COLO668 (cell line): ENCODE results near the gene MYORG.

Source experiments
- DNase-seq: peaks from one replicate; lab custom pipeline; 2025; ENCODE audit not compliant: unreplicated experiment; lab: John Stamatoyannopoulos, UW

MYORG gene

GRCh38 chr9:34385561-34386230 lies 9.0 kb upstream of the MYORG start:
- no peak for DNase-seq

- no peak for DNase-seq
Observed at GRCh38 chr9:34384368-34385165, 7.9 kb upstream of the MYORG start.

- no peak for DNase-seq
Observed at GRCh38 chr9:34383904-34384303, 7.2 kb upstream of the MYORG start.

- DNase-seq = no peak
Observed at GRCh38 chr9:34382879-34383278, 6.2 kb upstream of the MYORG start.

- no peak for DNase-seq
Observed at GRCh38 chr9:34382054-34382453, 5.4 kb upstream of the MYORG start.

- peak; percentile 62 for DNase-seq
Observed at GRCh38 chr9:34381323-34381722, 4.6 kb upstream of the MYORG start.

- DNase-seq = peak; percentile 83
Observed at GRCh38 chr9:34380511-34381315, 4.0 kb upstream of the MYORG start.

- peak; percentile 38 for DNase-seq
Observed at GRCh38 chr9:34380034-34380510, 3.4 kb upstream of the MYORG start.

GRCh38 chr9:34379334-34380033 lies 2.8 kb upstream of the MYORG start:
- peak; percentile 84 for DNase-seq

- no peak for DNase-seq
Observed at GRCh38 chr9:34378376-34379060, 1.8 kb upstream of the MYORG start.

GRCh38 chr9:34377404-34377746 lies 677 bp upstream of the MYORG start:
- peak; percentile 58 for DNase-seq

GRCh38 chr9:34375901-34376595 lies 650 bp downstream of the MYORG start:
- peak; percentile 56 for DNase-seq

- peak; percentile 28 for DNase-seq
Observed at GRCh38 chr9:34374905-34375552, 1.7 kb downstream of the MYORG start.

GRCh38 chr9:34374339-34374738 lies 2.4 kb downstream of the MYORG start:
- DNase-seq = no peak

GRCh38 chr9:34373749-34374148 lies 2.9 kb downstream of the MYORG start:
- no peak for DNase-seq

GRCh38 chr9:34372467-34373011 lies 4.2 kb downstream of the MYORG start:
- DNase-seq = no peak

- DNase-seq = no peak
Observed at GRCh38 chr9:34371886-34372466, 4.7 kb downstream of the MYORG start.

- no peak for DNase-seq
Observed at GRCh38 chr9:34370970-34371880, 5.5 kb downstream of the MYORG start.
